ENCODE data around the gene FOXN3.
"Not testable (repeated sequence)": the region's sequence is repeated elsewhere in the genome, so short reads cannot be mapped to it uniquely, and the experiment has no call there.

FOXN3 gene

GRCh38 chr14:89112720-89113119, 304.3 kb downstream of the FOXN3 start:
- no peak for DNase-seq

DNA sequence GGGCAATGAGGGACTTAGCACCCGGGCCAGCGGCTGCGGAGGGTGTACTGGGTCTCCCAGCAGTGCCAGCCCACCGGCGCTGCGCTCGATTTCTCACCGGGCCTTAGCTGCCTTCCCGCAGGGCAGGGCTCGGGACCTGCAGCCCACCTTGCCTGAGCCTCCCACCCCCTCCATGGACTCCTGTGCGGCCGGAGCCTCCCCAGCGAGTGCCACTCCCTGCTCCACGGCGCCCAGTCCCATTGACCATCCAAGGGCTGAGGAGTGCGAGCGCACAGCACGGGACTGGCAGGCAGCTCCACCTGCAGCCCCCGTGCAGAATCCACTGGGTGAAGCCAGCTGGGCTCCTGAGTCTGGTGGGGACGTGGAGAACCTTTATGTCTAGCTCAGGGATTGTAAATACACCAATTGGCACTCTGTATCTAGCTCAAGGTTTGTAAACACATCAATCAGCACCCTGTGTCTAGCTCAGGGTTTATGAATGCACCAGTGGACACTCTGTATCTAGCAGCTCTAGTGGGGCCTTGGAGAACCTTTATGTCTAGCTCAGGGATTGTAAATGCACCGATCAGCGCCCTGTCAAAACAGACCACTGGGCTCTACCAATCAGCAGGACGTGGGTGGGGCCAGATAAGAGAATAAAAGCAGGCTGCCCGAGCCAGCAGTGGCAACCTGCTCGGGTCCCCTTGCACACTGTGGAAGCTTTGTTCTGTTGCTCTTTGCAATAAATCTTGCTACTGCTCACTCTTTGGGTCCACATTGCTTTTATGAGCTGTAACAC, 305.1 kb downstream of the FOXN3 start:
- DNase-seq = not testable (repeated sequence)

DNA sequence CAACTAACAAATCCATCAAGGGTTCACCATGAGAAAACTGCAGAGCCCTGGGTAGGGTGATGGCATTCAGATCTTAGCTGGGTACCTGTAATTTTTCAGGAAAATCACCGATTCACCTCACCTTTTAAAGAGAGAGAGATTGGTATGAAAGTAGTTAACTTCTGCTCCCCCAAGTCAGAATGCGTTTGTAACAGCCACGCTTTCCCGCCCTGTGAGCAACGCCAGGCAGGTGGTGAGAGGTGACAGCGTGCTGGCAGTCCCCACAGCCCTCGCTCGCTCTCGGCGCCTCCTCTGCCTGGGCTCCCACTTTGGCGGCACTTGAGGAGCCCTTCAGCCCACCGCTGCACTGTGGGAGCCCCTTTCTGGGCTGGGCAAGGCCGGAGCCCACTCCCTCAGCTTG, 305.8 kb downstream of the FOXN3 start:
- not testable (repeated sequence) for DNase-seq

- no peak for DNase-seq
Measured at GRCh38 chr14:89110110-89110509, 306.9 kb downstream of the FOXN3 start.

DNA sequence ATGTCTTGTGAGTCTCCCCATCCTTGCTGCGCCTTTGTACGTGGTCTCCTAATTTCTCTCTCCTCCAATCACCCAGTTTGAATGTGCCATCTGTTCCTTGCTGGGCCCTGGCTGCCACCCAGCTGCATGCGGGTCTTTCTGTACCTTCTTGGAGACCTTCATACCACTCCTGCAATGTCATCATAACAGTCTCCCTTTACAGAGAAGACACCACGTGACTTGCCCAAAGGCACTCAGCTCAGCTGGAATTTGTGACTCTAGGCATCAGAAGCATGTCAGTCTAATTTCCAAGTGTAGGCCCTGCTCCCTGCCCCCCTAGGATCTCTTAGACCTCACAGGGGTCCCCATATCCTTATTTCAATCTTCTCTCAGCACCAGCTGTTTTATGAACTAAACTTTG, 308.4 kb downstream of the FOXN3 start:
- no peak for DNase-seq

DNA sequence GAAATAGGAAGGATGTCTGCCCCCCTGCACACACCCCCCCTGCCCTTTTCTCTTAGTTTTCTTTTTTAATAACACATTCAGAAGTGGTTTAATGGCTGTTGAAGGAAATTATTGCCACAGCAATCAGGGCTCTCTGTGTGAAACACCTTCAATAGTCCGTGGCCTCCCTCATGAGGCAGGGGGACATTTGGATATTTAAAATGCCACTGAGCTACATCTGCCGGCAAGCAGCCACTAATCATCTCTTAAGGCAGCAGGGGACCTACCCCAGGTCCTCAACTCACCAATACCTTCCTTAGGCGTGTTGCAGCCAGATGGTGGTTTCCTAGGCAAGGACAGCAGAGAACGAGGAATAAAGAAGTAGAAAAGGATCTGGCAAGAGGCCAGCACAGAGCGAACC, 309.4 kb downstream of the FOXN3 start:
- no peak for DNase-seq
